ENCODE measurements around the gene PAPOLB.
"Not testable (repeated sequence)": the region's sequence is repeated elsewhere in the genome, so short reads cannot be mapped to it uniquely, and the experiment has no call there.

PAPOLB gene

GRCh38 chr7:4861673-4862072 is at the start of gene PAPOLB:
Gene PAPOLB (minus strand): TSS chr7:4862030. CDS start chr7:4861810, 220 bp downstream.
- FAIRE-seq = no peak

GRCh38 chr7:4911111-4911828 is 49.4 kb upstream of the PAPOLB start:
- no peak for FAIRE-seq

- FAIRE-seq = no peak
Measured at GRCh38 chr7:4906682-4907081, 44.9 kb upstream of the PAPOLB start.

- FAIRE-seq = no peak
Measured at GRCh38 chr7:4905171-4905570, 43.3 kb upstream of the PAPOLB start.

- no peak for FAIRE-seq
Measured at GRCh38 chr7:4904346-4904745, 42.5 kb upstream of the PAPOLB start.

- FAIRE-seq = no peak
Measured at GRCh38 chr7:4895766-4896165, 33.9 kb upstream of the PAPOLB start.

- no peak for FAIRE-seq
Measured at GRCh38 chr7:4894482-4894881, 32.7 kb upstream of the PAPOLB start.

GRCh38 chr7:4893929-4894475 is 32.2 kb upstream of the PAPOLB start:
- FAIRE-seq = no peak

GRCh38 chr7:4893188-4893587 is 31.4 kb upstream of the PAPOLB start:
- not testable (repeated sequence) for FAIRE-seq

- FAIRE-seq = not testable (repeated sequence)
Measured at GRCh38 chr7:4891522-4891921, 29.7 kb upstream of the PAPOLB start.

GRCh38 chr7:4889682-4890081 is 27.9 kb upstream of the PAPOLB start:
- no peak for FAIRE-seq

GRCh38 chr7:4888161-4888560 is 26.3 kb upstream of the PAPOLB start:
- FAIRE-seq = no peak

- no peak for FAIRE-seq
Measured at GRCh38 chr7:4886671-4887070, 24.8 kb upstream of the PAPOLB start.

- FAIRE-seq = no peak
Measured at GRCh38 chr7:4885317-4885807, 23.5 kb upstream of the PAPOLB start.

GRCh38 chr7:4884164-4884563 is 22.3 kb upstream of the PAPOLB start:
- FAIRE-seq = no peak

- peak; percentile 48 for FAIRE-seq
Measured at GRCh38 chr7:4883372-4884144, 21.7 kb upstream of the PAPOLB start, which contains the start of gene RADIL. Gene RADIL (minus strand): TSS chr7:4883716. CDS start chr7:4878139, 5,577 bp downstream.

- FAIRE-seq = no peak
Measured at GRCh38 chr7:4883033-4883371, 21.2 kb upstream of the PAPOLB start.

- no peak for FAIRE-seq
Measured at GRCh38 chr7:4882169-4883032, 20.6 kb upstream of the PAPOLB start.

- no peak for FAIRE-seq
Measured at GRCh38 chr7:4880218-4880617, 18.4 kb upstream of the PAPOLB start.

- no peak for FAIRE-seq
Measured at GRCh38 chr7:4879396-4880081, 17.7 kb upstream of the PAPOLB start.

- FAIRE-seq = no peak
Measured at GRCh38 chr7:4878336-4879335, 16.8 kb upstream of the PAPOLB start.

Measured in A204.1 (cell line).